Tibial artery (tissue), 4 donors: ENCODE data around the gene TEX44.

ENCODE experiments used
- DNase-seq, 2 donors: peaks; one replicate each; pipeline ENCODE4 v3.0.0-alpha.2; 2019
- H3K27ac ChIP-seq, 2 donors: fragments of 200-600 bp; sonication (generic) in 1 of 2; 1 replicate in 1 of 2; 2 replicates in 1 of 2; pipeline ENCODE4 v1.5.1; 2018 to 2019; ENCODE audit warnings: mild to moderate bottlenecking in 1 of 2
- H3K27me3 ChIP-seq, 2 donors: fragments of 200-600 bp; sonication (generic) in 1 of 2; one replicate each; pipeline versions ENCODE4 v1.5.1 to v1.6.0; 2016 to 2019
- H3K36me3 ChIP-seq, 3 donors: fragments of 200-600 bp; sonication (generic) in 2 of 3; one replicate each; pipeline ENCODE4 v1.5.1; 2016 to 2019; ENCODE audit warnings: mild to moderate bottlenecking in 2 of 3
- H3K4me1 ChIP-seq, 4 donors: fragments of 200-600 bp; sonication (generic) in 2 of 4; 1 replicate in 3 of 4; 2 replicates in 1 of 4; pipeline ENCODE4 v1.5.1; 2016 to 2019
- H3K4me3 ChIP-seq, 2 donors: fragments of 200-600 bp; sonication (generic) in 1 of 2; 1 replicate in 1 of 2; 2 replicates in 1 of 2; pipeline ENCODE4 v1.5.1; 2018 to 2019; ENCODE audit warnings: mild to moderate bottlenecking in 2 of 2
- H3K9me3 ChIP-seq, 3 donors: fragments of 200-600 bp; sonication (generic) in 1 of 3; one replicate each; pipeline ENCODE4 v1.5.1; 2016 to 2019
- CTCF ChIP-seq, 2 experiments: fragments of 200-600 bp in 1 of 2; fragments of 450-650 bp in 1 of 2; IDR thresholded peaks; one replicate each; pipeline ENCODE4 v1.5.1; 2017 to 2019; ENCODE audit warnings: antibody characterized with exemption in 2 of 2, mild to moderate bottlenecking in 1 of 2, moderate library complexity in 1 of 2
- intact Hi-C: fragments of 100-400 bp; cut with DNase I; formaldehyde crosslinking; loops from one replicate; pipeline ENCODE4 v1.15.0; 2023; ENCODE audit warnings: low total_unique reads

TEX44 gene

DNA sequence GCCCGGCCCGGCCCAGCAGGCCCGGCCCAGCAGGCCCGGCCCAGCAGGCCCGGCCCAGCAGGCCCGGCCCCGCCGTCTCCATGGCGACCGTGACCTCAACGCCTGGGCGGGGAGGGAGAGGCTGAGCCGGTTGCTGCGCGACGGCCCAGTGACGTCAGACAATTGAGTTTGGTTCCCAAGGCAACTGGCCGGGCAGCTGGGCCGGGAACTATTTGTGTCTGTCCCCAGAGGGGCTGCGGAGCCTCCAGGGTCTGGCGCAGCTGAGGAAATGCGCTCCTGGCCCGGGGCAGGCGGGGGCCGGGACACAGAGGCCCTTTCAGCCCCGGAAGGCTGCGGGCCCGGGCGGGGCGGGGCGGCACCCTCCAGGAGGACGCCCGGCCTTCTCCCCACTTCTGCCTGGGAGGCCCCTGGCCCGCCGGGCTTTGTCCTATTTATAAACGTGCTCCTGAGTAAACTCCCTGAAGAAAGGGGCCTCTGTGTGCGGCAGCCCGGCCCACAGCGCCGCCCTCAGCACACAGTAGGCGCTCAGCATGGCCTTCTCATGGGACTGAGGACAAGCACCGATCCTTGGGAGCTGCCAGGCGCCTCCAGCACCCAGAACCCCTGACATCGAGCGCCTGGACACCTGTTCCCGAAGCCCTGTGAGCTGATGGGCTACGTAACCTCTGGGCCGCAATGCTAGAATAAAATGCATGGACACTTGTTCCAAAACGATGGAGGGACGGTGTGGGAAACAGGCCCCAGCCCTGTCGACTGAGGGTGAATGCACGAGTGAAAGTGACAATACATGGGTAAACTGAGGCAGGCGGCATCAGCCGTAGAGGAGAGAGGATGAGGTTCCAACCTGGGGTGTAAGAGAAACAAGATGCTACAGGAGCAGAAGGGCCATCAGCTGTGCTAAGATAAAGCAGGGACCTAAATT lies 12.3 kb downstream of the TEX44 start:
- TF ChIP-seq CTCF (IDR thresholded peaks at IDR 0.05), result no peak
- DNase-seq, result peak; percentile 99
- Histone ChIP-seq H3K9me3 (no peaks in the 10 kb centered on the region), H3K27ac (peak overlapping the region; percentile 99), H3K4me1 (peaks cover 0 to 52% (median 39%) of the 10 kb centered on the region in 4 donors), H3K4me3 (peak overlapping the region; percentile 57 to 69), H3K27me3 (no peaks in the 10 kb centered on the region), H3K36me3 (no peaks in the 10 kb centered on the region)
- intact Hi-C loops, result loop anchor here (2.0 to 5.0 kb wide), 3 partner anchors 43 to 93 kb away; no protein-coding TSS in a partner anchor

GRCh38 chr2:231605607-231606091 lies 13.0 kb downstream of the TEX44 start:
- Histone ChIP-seq H3K9me3 (no peaks in the 10 kb centered on the region), H3K4me1 (peaks cover 0 to 52% (median 39%) of the 10 kb centered on the region in 4 donors), H3K36me3 (no peaks in the 10 kb centered on the region), H3K27me3 (no peaks in the 10 kb centered on the region), H3K4me3 (no peak overlapping the region), H3K27ac (peak overlapping the region; percentile 99)
- intact Hi-C loops, result loop anchor here (2.0 kb wide), 1 partner anchor 61 kb away; no protein-coding TSS in a partner anchor
- peak in 1 of 2 donors; percentile 79 for DNase-seq
- peak in 1 of 2 experiments; percentile 8 for TF ChIP-seq CTCF (IDR thresholded peaks at IDR 0.05)

DNA sequence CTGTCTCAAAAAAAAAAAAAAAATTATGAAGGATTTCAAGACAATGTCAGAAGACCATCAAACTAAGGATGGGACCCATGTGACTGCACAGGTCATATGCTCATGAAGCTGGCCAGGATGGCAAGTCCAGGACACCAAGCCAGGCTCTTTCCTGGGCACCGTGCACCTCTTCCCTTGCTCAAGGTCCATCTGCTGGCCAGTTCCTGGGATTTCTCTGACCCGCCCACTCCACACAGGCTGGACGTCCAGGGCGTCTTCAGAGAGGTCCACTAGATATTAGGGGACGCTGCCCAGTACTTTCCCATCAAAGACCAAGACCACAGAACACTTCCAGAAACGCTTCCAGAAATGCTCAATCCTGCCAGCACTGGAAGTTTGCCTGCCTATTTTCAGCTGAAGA lies 14.3 kb downstream of the TEX44 start:
- Histone ChIP-seq H3K27me3 (no peaks in the 10 kb centered on the region), H3K36me3 (no peaks in the 10 kb centered on the region), H3K9me3 (no peaks in the 10 kb centered on the region), H3K27ac (peak overlapping the region; percentile 99), H3K4me3 (no peak overlapping the region), H3K4me1 (peaks cover 5 to 60% (median 45%) of the 10 kb centered on the region in 4 donors)
- intact Hi-C loops, result no loop called here
- DNase-seq, result no peak
- no peak for TF ChIP-seq CTCF (IDR thresholded peaks at IDR 0.05)

DNA sequence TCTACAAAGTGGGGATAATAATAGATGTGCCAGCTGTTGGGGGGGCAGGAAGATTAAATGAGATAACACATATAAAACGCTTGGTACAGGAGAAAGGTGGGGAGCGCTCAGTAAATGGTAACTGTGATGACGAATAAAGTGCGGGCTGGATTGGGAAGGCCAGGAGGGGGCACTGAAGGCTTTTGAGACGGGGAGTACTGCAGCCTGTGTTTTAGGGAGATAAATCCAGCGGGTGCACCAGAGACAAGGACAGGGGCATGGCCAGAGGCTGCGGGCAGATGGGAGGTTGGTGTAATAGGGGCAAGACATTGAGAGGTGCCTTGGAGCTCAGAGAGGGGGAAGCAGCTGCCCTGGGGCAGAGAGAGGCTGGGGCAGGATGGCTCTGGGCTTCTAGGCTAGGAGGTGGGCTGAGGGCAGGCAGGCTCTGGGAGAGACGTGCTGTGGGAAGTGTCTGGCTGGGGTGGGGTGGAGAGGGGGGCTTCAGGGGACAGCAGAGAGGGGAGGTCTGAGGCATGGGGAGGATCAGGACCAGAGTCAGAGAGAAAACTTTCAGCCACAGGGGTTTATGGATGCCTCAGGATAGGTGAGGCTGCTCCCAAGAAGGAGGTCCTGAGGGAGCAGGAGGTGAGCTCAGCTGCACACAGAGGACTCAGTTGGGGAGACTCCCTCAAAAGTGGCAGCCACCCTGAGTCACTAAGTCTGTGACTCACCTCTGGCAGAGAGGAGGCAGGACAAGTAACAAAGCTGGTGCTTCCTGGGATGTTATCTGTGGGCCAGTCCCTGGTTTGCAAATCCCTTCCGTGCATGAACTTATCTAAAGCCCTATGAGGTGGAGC lies 18.8 kb downstream of the TEX44 start:
- TF ChIP-seq CTCF (IDR thresholded peaks at IDR 0.05), result peak; percentile 17 to 29
- Histone ChIP-seq H3K27me3 (no peaks in the 10 kb centered on the region), H3K4me1 (peaks cover 23 to 64% (median 49%) of the 10 kb centered on the region in 4 donors), H3K9me3 (no peaks in the 10 kb centered on the region), H3K4me3 (no peak overlapping the region), H3K27ac (peak overlapping the region; percentile 97 to 100), H3K36me3 (no peaks in the 10 kb centered on the region)
- DNase-seq, result peak; percentile 70 to 82
- intact Hi-C loops, result loop anchor here (2.0 kb wide), 2 partner anchors 55 to 97 kb away; partner anchors contain the start of gene PTMA

DNA sequence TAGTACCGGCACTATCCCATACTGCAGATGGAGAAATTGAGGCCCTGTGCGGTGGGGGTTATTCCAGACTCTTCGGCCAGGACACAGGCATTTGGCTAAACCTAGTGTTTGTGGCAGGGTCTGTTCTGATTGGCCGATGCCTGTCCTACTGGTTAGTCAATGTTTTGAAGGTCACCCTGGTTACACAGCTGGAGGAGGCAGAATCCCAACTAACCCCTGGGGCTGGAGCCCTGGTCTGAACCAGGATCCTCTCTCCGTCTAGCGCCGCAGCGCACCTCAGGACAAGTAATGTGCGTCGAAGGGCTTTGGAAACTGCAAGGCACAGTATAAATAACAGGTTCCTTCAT lies 19.4 kb downstream of the TEX44 start:
- TF ChIP-seq CTCF (IDR thresholded peaks at IDR 0.05), result no peak
- DNase-seq, result peak in 1 of 2 donors; percentile 53
- Histone ChIP-seq H3K9me3 (no peaks in the 10 kb centered on the region), H3K4me1 (peaks cover 23 to 64% (median 48%) of the 10 kb centered on the region in 4 donors), H3K27me3 (no peaks in the 10 kb centered on the region), H3K36me3 (no peaks in the 10 kb centered on the region), H3K4me3 (no peak overlapping the region), H3K27ac (peak overlapping the region; percentile 97 to 100)
- intact Hi-C loops, result loop anchor here (2.0 kb wide), 2 partner anchors 55 to 97 kb away; partner anchors contain the start of gene PTMA
